NK-92 (cell line): ENCODE results near the gene PCDHB6.
"Not testable (repeated sequence)": the region's sequence is repeated elsewhere in the genome, so short reads cannot be mapped to it uniquely, and the experiment has no call there.

ENCODE experiments used
- DNase-seq: peaks from one replicate; lab custom pipeline; 2025; ENCODE audit not compliant: unreplicated experiment; lab: John Stamatoyannopoulos, UW

Gene PCDHB6

DNA sequence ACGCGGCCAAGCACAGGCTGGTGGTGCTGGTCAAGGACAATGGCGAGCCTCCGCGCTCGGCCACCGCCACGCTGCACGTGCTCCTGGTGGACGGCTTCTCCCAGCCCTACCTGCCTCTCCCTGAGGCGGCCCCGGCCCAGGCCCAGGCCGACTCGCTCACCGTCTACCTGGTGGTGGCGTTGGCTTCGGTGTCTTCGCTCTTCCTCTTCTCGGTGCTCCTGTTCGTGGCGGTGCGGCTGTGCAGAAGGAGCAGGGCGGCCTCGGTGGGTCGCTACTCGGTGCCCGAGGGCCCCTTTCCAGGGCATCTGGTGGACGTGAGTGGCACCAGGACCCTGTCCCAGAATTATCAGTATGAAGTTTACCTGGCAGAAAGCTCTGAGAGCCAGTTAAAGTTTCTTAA lies 8.0 kb downstream of the PCDHB6 start:
- not testable (repeated sequence) for DNase-seq

DNA sequence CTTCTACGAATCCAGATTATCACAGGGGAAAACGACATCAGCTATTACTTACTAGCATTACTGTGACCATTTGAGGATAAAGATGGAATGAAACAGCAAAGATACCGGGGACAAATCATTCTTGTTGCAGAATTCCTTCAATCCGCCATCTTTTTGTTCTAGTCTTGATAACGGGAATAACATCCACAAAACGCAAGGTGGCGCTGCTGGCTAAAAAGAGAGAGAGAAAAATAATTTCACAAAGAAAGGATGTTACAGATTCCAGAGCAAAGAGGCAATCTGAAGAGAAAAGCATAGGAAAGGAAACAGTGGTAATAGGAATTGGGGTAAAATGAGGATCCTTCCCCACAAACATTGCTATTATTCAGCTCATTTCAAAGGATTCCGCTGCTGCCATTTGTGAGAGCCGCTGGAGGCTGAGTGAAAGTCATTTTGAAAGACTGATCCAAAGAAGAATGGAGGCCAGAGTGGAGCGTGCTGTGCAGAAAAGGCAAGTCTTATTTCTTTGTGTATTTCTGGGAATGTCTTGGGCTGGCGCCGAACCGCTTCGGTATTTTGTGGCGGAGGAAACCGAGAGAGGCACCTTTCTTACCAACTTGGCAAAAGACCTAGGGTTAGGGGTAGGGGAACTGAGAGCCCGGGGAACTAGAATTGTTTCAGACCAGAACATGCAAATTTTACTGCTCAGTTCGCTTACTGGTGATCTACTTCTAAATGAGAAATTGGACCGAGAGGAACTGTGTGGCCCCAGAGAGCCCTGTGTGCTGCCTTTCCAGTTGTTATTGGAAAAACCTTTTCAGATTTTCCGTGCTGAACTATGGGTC lies 22.7 kb downstream of the PCDHB6 start, which contains the start of gene PCDHB7:
Gene PCDHB7 (plus strand): TSS at position 264 of the 824 bp plus-strand sequence. CDS start 192 bp downstream, at position 456.
- no peak for DNase-seq

DNA sequence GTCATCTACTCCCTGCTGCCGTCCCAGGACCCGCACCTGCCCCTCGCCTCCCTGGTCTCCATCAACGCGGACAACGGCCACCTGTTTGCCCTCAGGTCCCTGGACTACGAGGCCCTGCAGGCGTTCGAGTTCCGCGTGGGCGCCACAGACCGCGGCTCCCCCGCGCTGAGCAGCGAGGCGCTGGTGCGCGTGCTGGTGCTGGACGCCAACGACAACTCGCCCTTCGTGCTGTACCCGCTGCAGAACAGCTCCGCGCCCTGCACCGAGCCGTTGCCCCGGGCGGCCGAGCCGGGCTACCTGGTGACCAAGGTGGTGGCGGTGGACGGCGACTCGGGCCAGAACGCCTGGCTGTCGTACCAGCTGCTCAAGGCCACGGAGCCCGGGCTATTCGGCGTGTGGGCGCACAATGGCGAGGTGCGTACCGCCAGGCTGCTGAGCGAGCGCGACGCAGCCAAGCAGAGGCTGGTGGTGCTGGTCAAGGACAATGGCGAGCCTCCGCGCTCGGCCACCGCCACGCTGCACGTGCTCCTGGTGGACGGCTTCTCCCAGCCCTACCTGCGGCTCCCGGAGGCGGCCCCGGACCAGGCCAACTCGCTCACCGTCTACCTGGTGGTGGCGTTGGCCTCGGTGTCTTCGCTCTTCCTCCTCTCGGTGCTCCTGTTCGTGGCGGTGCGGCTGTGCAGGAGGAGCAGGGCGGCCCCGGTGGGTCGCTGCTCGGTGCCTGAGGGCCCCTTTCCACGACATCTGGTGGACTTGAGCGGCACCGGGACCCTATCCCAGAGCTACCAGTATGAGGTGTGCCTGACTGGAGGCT lies 24.6 kb downstream of the PCDHB6 start:
- not testable (repeated sequence) for DNase-seq

DNA sequence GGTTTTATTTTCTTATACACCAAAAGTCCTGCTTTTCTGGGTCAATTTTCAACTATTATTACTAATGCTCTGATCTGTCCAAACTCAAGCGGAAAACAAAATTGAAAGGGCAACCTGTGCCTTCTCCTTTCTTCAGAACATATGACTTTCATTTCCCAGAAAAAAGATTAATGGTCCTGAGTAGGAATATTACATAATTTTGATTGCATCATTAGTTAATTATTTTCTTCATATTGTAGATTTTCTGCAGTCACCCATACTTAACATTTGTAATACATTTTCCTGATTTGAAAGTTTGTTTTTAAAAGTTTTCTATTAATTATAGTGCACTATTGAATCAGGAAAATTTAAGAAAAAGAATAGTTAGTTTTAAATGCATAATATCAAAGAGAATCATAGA lies 26.1 kb downstream of the PCDHB6 start:
- DNase-seq = no peak

DNA sequence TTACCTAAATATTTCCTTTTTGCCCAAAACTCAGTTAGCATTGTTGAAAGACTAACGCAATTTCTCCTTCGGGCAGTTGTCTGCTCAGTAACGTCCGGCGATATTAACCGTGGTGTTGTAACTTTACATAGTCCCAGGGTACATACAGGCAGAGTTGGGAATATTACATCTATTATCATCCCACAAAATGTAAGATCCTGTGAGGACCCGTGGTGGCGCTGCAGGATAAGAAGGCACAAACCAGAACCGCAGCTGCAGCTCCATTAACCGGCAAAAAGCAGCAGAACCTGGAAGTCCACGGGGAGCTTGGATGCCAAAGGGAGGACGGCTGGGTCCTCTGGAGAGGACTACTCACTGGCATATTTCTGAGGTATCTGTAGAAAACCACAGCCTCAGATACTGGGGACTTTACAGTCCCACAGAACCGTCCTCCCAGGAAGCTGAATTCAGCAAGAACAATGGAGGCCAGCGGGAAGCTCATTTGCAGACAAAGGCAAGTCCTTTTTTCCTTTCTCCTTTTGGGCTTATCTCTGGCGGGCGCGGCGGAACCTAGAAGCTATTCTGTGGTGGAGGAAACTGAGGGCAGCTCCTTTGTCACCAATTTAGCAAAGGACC lies 27.8 kb downstream of the PCDHB6 start, which contains the start of gene PCDHB8:
Gene PCDHB8 (plus strand): TSS at position 214 of the 615 bp plus-strand sequence. CDS start 245 bp downstream, at position 459.
- not testable (repeated sequence) for DNase-seq

DNA sequence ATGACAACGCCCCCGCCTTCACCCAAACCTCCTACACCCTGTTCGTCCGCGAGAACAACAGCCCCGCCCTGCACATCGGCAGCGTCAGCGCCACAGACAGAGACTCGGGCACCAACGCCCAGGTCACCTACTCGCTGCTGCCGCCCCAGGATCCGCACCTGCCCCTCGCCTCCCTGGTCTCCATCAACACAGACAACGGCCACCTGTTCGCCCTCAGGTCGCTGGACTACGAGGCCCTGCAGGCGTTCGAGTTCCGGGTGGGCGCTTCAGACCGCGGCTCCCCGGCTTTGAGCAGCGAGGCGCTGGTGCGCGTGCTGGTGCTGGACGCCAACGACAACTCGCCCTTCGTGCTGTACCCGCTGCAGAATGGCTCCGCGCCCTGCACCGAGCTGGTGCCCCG lies 29.5 kb downstream of the PCDHB6 start:
- DNase-seq = not testable (repeated sequence)

DNA sequence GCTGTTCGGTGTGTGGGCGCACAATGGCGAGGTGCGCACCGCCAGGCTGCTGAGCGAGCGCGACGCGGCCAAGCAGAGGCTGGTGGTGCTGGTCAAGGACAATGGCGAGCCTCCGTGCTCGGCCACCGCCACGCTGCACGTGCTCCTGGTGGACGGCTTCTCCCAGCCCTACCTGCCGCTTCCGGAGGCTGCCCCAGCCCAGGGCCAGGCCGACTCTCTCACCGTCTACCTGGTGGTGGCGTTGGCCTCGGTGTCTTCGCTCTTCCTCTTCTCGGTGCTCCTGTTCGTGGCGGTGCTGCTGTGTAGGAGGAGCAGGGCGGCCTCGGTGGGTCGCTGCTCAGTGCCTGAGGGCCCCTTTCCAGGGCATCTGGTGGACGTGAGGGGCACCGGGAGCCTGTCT lies 30.0 kb downstream of the PCDHB6 start:
- not testable (repeated sequence) for DNase-seq

DNA sequence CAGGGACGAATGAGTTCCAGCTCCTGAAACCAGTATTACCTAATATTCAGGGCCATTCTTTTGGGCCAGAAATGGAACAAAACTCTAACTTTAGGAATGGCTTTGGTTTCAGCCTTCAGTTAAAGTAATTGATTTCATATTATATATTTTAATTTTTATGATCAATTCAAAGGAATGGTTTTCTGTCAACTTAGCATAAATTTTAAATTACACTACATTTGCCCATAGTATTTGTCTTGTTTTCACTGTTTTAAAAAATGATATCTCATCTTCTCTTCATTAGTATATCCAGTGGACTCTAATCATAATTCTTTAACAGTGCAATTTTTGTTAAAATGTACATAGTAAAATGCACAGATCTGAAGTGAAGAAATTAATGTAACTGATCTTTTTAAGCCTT lies 30.5 kb downstream of the PCDHB6 start:
- no peak for DNase-seq

DNA sequence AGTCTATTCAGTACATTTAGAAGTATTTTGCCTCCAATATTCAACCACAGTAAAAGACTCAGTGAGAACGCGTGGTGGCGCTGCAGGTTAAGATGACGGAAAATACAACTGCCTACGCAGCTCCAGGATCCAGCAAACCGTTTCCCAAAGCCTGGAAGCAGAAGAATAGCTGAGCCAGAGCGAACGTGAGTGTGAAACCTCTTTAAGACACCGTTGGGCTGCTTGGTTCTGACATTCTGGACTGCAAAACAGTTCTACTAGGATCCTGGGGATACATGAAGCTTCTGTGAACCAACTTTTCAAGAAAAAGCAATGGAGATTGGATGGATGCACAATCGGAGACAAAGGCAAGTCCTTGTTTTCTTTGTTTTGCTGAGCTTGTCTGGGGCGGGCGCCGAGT lies 32.4 kb downstream of the PCDHB6 start, which contains the start of gene PCDHB16:
Gene PCDHB16 (plus strand): TSS at position 140 of the 400 bp plus-strand sequence. CDS start 173 bp downstream, at position 313.
- no peak for DNase-seq

DNA sequence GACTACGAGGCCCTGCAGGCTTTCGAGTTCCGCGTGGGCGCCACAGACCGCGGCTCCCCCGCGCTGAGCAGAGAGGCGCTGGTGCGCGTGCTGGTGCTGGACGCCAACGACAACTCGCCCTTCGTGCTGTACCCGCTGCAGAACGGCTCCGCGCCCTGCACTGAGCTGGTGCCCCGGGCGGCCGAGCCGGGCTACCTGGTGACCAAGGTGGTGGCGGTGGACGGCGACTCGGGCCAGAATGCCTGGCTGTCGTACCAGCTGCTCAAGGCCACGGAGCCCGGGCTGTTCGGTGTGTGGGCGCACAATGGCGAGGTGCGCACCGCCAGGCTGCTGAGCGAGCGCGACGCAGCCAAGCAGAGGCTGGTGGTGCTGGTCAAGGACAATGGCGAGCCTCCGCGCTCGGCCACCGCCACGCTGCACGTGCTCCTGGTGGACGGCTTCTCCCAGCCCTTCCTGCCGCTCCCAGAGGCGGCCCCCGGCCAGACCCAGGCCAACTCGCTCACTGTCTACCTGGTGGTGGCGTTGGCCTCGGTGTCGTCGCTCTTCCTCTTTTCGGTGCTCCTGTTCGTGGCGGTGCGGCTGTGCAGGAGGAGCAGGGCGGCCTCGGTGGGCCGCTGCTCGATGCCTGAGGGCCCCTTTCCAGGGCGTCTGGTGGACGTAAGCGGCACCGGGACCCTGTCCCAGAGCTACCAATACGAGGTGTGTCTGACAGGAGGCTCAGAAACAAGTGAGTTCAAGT lies 34.4 kb downstream of the PCDHB6 start:
- not testable (repeated sequence) for DNase-seq

DNA sequence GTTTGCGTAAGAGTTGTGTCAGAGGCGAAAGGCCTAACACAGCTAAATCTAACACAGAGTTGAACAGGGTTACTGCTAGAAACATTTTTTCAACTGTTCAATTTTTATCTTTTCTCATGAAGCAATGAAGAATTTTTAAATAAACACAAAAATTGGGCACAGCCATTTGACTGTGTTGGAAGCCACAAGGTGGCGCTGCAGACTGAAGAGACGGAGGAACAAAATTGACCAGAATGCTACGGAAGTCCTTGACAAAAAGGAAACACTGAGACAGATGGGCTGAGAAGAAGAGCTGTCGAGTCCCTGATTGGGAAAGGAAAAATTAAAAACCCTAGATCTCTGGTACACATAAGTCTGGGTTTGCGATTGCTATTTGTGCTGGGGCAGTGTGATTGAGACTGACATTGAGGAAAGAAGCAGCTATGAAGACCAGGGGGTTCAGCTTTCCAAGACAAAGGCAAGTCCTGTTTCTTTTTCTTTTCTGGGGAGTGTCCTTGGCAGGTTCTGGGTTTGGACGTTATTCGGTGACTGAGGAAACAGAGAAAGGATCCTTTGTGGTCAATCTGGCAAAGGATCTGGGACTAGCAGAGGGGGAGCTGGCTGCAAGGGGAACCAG lies 37.1 kb downstream of the PCDHB6 start, which contains the start of gene PCDHB9:
Gene PCDHB9 (plus strand): TSS at position 265 of the 616 bp plus-strand sequence. CDS start 158 bp downstream, at position 423.
- no peak for DNase-seq

DNA sequence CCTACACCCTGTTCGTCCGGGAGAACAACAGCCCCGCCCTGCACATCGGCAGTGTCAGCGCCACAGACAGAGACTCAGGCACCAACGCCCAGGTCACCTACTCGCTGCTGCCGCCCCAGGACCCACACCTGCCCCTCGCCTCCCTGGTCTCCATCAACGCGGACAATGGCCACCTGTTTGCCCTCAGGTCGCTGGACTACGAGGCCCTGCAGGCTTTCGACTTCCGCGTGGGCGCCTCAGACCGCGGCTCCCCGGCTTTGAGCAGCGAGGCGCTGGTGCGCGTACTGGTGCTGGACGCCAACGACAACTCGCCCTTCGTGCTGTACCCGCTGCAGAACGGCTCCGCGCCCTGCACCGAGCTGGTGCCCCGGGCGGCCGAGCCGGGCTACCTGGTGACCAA lies 38.8 kb downstream of the PCDHB6 start:
- DNase-seq = not testable (repeated sequence)

DNA sequence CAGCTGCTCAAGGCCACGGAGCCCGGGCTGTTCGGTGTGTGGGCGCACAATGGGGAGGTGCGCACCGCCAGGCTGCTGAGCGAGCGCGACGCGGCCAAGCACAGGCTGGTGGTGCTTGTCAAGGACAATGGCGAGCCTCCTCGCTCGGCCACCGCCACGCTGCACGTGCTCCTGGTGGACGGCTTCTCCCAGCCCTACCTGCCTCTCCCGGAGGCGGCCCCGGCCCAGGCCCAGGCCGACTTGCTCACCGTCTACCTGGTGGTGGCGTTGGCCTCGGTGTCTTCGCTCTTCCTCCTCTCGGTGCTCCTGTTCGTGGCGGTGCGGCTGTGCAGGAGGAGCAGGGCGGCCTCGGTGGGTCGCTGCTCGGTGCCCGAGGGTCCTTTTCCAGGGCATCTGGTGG lies 39.3 kb downstream of the PCDHB6 start:
- DNase-seq = not testable (repeated sequence)

DNA sequence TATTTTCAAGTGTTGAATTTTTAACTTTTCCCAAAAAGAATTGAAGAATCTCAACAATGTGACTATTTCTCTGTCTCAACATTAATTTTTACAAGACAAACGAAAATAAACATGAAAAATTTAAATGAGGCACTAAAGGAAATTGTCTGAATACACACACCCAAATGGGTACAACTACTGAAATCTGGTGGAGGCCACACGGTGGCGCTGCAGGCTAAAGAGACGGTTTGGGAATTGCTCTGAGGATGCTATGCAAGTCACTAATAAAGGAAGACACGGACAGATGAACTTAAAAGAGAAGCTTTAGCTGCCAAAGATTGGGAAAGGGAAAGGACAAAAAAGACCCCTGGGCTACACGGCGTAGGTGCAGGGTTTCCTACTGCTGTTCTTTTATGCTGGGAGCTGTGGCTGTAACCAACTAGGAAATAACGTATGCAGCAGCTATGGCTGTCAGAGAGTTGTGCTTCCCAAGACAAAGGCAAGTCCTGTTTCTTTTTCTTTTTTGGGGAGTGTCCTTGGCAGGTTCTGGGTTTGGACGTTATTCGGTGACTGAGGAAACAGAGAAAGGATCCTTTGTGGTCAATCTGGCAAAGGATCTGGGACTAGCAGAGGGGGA lies 42.4 kb downstream of the PCDHB6 start, which contains the start of gene PCDHB10:
Gene PCDHB10 (plus strand): TSS at position 244 of the 616 bp plus-strand sequence. CDS start 200 bp downstream, at position 444.
- no peak for DNase-seq

DNA sequence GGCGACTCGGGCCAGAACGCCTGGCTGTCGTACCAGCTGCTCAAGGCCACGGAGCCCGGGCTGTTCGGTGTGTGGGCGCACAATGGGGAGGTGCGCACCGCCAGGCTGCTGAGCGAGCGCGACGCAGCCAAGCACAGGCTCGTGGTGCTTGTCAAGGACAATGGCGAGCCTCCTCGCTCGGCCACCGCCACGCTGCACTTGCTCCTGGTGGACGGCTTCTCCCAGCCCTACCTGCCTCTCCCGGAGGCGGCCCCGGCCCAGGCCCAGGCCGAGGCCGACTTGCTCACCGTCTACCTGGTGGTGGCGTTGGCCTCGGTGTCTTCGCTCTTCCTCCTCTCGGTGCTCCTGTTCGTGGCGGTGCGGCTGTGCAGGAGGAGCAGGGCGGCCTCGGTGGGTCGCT lies 44.5 kb downstream of the PCDHB6 start:
- not testable (repeated sequence) for DNase-seq

DNA sequence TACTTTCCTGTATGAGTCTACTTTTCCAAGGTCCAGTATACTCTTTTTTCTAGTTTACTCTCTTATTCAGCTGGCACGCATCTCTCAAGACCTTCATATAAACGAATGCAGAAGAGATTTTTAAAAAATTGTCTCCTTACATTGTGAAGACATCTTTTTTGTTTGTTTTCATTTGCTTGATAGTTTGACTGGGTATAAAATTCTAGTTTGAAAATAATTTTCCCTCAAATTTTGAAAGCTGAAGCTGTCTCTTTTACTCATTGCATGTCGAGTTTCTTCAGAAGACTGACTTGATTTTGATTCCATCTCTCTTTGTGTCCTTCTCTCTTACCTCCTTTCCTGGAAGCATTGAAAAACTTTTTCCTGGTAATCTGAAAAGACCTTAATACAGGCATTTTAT lies 46.5 kb downstream of the PCDHB6 start:
- DNase-seq = no peak

DNA sequence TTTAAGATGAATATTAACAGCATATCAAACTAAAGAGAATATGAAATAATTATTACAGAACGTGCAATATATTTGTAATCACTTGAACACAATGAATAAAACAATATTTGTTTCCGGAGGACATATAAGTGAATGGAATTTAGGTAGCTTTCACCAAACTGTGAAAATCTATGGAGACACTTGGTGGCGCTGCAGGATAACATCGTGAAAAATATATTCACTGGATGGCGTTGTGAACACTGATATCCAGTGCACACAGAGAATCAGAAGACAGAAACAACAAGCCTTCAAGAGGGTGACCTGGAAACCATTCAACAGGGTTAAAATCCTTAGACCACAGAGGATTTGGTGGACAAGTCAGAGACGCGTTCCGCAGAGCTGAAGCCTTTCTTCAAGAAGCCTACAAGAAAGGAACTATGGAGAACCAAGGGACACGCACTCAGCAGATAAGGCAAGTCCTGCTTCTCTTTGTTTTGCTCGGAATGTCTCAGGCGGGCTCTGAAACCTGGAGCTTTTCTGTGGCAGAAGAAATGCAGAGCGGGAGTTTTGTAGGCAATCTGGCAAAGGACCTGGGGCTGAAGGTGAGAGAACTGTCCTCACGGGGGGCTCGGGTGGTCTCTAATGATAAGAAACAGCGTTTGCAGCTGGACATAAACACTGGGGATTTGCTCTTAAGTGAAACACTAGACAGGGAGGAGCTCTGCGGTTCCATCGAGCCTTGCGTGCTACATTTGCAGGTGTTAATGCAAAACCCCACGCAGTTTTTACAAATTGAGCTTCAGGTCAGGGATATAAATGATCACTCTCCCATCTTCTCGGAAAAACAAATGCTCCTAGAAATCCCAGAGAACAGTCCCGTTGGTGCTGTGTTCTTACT lies 49.7 kb downstream of the PCDHB6 start, which contains the start of gene PCDHB11:
Gene PCDHB11 (plus strand): TSS at position 269 of the 877 bp plus-strand sequence. CDS start 148 bp downstream, at position 417.
- no peak for DNase-seq

DNA sequence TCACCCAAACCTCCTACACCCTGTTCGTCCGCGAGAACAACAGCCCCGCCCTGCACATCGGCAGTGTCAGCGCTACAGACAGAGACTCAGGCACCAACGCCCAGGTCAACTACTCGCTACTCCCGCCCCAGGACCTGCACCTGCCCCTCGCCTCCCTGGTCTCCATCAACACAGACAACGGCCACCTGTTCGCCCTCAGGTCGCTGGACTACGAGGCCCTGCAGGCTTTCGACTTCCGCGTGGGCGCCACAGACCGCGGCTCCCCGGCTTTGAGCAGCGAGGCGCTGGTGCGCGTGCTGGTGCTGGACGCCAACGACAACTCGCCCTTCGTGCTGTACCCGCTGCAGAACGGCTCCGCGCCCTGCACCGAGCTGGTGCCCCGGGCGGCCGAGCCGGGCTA lies 51.3 kb downstream of the PCDHB6 start:
- DNase-seq = not testable (repeated sequence)
